Stomach (tissue), 4 donors: Measurements from ENCODE around the gene DAND5.

Experiments used
- POLR2A ChIP-seq, 4 donors: fragments of 450-650 bp; IDR thresholded peaks; one replicate each; pipeline ENCODE4 v1.6.1; 2016; ENCODE audit warnings: antibody characterized with exemption in 4 of 4, control low read depth in 2 of 4, mild to moderate bottlenecking in 1 of 4, moderate library complexity in 1 of 4
- POLR2AphosphoS5 ChIP-seq, 3 donors: sonication (generic); formaldehyde crosslinking; IDR thresholded peaks; one replicate each; pipeline ENCODE4 v1.6.1; 2016; ENCODE audit warnings: antibody characterized with exemption in 3 of 3
- TF ChIP-seq, protein P1 (sequence below), 7 experiments: fragments of 450-650 bp in 4 of 7; fragments of 200-600 bp in 3 of 7; sonication (generic) in 3 of 7; IDR thresholded peaks; one replicate each; pipeline ENCODE4 v1.5.1; 2016 to 2019; ENCODE audit warnings: antibody characterized with exemption in 7 of 7, control low read depth in 2 of 7, mild to moderate bottlenecking in 1 of 7

DNA sequence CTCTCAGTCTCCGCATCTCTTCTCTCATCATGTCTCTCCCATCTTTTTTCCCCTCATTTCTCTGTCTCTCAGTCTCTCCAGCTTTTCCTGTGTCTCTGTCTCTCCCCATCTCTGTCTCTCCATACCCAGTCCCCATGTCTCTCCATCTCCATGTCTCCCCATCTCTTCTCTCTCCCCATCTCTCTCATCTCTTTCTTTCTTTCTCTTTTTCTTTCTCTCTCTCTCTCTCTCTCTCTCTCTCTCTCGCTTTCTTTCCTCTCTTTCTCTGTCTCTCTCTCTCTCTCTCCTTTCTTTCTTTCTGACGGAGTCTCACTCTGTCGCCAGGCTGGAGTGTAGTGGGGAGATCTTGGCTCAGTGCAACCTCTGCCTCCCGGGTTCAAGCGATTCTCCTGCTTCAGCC is 13.3 kb downstream of the DAND5 start:
- TF ChIP-seq, protein P1, sequence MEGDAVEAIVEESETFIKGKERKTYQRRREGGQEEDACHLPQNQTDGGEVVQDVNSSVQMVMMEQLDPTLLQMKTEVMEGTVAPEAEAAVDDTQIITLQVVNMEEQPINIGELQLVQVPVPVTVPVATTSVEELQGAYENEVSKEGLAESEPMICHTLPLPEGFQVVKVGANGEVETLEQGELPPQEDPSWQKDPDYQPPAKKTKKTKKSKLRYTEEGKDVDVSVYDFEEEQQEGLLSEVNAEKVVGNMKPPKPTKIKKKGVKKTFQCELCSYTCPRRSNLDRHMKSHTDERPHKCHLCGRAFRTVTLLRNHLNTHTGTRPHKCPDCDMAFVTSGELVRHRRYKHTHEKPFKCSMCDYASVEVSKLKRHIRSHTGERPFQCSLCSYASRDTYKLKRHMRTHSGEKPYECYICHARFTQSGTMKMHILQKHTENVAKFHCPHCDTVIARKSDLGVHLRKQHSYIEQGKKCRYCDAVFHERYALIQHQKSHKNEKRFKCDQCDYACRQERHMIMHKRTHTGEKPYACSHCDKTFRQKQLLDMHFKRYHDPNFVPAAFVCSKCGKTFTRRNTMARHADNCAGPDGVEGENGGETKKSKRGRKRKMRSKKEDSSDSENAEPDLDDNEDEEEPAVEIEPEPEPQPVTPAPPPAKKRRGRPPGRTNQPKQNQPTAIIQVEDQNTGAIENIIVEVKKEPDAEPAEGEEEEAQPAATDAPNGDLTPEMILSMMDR (IDR thresholded peaks at IDR 0.05), result no peak
- TF ChIP-seq POLR2A (IDR thresholded peaks at IDR 0.05) (no peak), POLR2AphosphoS5 (IDR thresholded peaks at IDR 0.05) (no peak)
